NK-92 (cell line): ENCODE results near the gene PDE8A.
"Not testable (repeated sequence)": the region's sequence is repeated elsewhere in the genome, so short reads cannot be mapped to it uniquely, and the experiment has no call there.

Experiments used
- DNase-seq: peaks from one replicate; lab custom pipeline; 2025; ENCODE audit not compliant: unreplicated experiment; lab: John Stamatoyannopoulos, UW

Gene PDE8A

GRCh38 chr15:84960391-84961113 lies 21.1 kb upstream of the PDE8A start:
- no peak for DNase-seq

GRCh38 chr15:84961114-84961452 lies 20.6 kb upstream of the PDE8A start:
- DNase-seq, result no peak

GRCh38 chr15:84961707-84962106 lies 19.9 kb upstream of the PDE8A start:
- DNase-seq, result no peak

GRCh38 chr15:84962955-84963354 lies 18.7 kb upstream of the PDE8A start:
- DNase-seq, result no peak

- DNase-seq, result no peak
Observed at GRCh38 chr15:84967380-84967779, 14.3 kb upstream of the PDE8A start.

GRCh38 chr15:84968301-84968700 lies 13.4 kb upstream of the PDE8A start:
- DNase-seq, result no peak

GRCh38 chr15:84969257-84969656 lies 12.4 kb upstream of the PDE8A start:
- no peak for DNase-seq

- no peak for DNase-seq
Observed at GRCh38 chr15:84970843-84971242, 10.8 kb upstream of the PDE8A start.

- no peak for DNase-seq
Observed at GRCh38 chr15:84973492-84974460, 7.9 kb upstream of the PDE8A start.

GRCh38 chr15:84975871-84976351 lies 5.7 kb upstream of the PDE8A start:
- no peak for DNase-seq

- DNase-seq, result no peak
Observed at GRCh38 chr15:84976746-84977345, 4.8 kb upstream of the PDE8A start.

GRCh38 chr15:84979651-84980050 lies 2.0 kb upstream of the PDE8A start:
- DNase-seq, result no peak

- no peak for DNase-seq
Observed at GRCh38 chr15:84980196-84981053, 1.2 kb upstream of the PDE8A start.

GRCh38 chr15:84981054-84981710 lies 474 bp upstream of the PDE8A start:
- peak; percentile 80 for DNase-seq

- no peak for DNase-seq
Observed at GRCh38 chr15:84982301-84982920, 755 bp downstream of the PDE8A start.

GRCh38 chr15:84983294-84983693 lies 1.6 kb downstream of the PDE8A start:
- DNase-seq, result no peak

GRCh38 chr15:84983711-84984110 lies 2.1 kb downstream of the PDE8A start:
- DNase-seq, result no peak

- DNase-seq, result no peak
Observed at GRCh38 chr15:84985158-84985557, 3.5 kb downstream of the PDE8A start.

- DNase-seq, result not testable (repeated sequence)
Observed at GRCh38 chr15:84987351-84987750, 5.7 kb downstream of the PDE8A start.
